Activated T-cell treated with anti-CD3 and anti-CD28 coated beads for 24 hours (primary cell): ENCODE data around the gene MRPL55.

Source experiments
- DNase-seq: peaks from one replicate; pipeline ENCODE4 v3.0.0-alpha.2; 2020; ENCODE audit warnings: low read depth

Gene MRPL55

DNA sequence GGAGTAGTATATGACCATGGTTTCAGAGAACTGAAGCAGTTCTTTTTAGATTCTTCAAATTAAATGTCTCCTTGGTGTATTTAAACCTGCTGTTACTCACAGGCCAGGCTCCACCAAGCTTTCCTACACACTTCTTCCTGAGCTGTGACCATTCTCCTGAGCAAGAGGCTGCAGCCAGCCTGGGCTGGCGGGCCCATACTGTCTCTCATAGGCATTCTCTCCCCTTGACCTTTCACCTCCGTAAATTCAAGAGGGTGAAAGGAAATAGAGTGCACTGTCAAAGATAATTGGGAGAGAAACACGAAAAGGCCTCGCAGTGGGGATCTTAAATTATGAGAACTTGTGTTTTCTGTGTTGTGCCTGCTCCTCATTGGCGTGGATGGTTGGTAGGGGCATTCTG lies 24.3 kb downstream of the MRPL55 start:
- no peak for DNase-seq

- no peak for DNase-seq
These were observed 24.8 kb downstream of the MRPL55 start for GRCh38 chr1:228084325-228084724.

GRCh38 chr1:228083871-228084278 lies 25.2 kb downstream of the MRPL55 start:
- DNase-seq: no peak

DNA sequence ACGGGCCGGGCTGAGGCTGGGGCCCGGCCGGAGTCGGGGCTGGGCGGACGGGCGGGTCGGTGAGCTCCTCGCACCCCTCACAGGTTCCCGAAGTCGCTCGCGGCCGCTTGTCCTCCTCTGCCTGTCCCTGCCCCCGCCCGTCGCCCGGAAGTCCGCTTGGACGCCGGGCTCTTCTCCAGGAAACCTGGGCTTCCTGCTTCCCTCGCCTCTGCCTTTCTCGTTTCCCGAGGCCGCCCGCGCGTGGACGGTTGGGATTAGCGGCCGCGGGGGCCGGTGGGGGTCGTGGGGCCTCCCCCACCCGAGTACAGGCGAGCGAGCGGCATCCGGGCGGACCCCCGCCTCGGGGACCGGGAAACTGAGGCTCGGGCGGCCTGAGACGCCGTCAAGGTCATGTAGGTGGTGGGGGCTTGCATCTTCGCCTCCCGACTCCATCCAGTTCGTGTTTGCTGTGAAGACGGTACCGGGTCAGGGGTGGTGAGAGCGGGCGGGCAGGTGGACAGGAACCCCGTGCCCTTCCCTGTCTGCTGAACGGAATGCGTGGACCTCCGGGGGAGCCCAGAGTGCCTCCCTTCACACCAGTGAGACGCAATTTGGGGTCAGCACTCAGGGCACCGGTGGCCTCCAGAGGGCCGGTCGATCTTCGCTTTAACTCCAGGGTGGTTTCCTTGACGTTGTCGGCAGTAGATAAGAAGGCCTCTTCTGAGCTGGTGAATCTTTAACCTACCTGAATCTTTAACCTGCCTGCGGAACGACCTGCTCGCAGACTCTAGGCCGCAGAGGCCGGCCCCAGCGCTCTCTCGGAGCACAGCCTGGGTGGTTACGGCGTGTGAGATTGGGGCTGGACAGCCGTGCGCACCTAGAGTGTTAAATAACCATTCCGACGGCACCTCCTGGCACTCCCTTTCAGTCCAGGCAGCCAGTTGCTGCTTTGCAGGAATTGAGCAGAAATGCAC lies 25.9 kb downstream of the MRPL55 start:
- no peak for DNase-seq

DNA sequence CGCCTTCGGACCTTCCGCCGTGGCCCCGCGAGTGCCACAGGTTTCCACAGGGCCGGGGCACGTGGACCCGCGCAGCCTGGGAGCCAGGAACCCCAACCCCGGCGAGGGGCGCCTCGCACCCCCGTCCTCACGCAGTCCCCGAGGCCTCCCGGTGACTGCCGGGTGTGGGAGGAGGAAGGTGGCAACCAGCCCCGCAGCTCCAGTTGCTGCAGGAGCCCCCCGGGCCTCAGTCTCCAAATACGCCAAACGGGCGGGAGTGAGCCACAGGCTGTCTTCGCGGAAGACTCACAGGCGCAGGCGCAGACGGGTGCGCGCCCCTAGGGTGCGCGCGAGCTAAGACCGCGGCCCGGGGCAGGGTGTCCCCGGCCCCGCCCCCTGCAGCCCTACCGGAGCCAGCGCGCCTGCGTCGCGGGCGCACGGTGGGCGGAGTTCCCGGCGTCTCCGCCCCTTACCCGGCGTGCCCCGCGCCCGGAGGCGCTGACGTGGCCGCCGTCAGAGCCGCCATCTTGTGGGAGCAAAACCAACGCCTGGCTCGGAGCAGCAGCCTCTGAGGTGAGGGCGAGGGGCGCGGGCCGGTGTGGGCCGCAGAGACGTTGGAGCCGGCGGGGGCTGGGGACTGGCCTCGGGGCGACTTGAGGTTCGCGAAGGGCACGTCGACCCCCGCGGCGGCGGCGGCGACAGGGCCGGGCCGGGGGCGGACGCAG lies 26.7 kb downstream of the MRPL55 start, which contains the start of gene ARF1:
Gene ARF1, plus strand, starts transcription at position 495 of the 704 bp plus-strand sequence. CDS start 14,407 bp downstream, outside the sequence.
- peak; percentile 90 for DNase-seq

GRCh38 chr1:228081578-228082213 lies 27.4 kb downstream of the MRPL55 start:
- no peak for DNase-seq

DNA sequence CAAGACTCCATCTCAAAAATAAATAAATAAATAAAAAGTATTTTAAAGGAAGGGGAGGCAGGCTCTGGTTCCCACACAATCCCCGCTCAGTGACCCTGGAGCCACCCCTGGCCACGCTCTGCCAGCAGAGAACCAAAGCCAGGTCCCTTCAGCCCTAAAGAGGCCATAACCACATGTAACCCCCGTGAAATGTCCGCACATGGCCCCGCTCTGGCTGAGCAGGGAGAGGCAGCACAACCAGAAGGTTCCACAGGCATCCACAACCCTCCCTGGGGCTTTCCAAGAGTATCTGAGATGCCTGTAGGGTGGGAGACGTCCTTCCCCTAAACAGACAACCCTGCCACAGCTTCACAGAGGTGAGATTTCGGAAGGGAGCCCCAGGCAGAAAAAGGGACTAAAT lies 28.0 kb downstream of the MRPL55 start:
- DNase-seq: no peak

DNA sequence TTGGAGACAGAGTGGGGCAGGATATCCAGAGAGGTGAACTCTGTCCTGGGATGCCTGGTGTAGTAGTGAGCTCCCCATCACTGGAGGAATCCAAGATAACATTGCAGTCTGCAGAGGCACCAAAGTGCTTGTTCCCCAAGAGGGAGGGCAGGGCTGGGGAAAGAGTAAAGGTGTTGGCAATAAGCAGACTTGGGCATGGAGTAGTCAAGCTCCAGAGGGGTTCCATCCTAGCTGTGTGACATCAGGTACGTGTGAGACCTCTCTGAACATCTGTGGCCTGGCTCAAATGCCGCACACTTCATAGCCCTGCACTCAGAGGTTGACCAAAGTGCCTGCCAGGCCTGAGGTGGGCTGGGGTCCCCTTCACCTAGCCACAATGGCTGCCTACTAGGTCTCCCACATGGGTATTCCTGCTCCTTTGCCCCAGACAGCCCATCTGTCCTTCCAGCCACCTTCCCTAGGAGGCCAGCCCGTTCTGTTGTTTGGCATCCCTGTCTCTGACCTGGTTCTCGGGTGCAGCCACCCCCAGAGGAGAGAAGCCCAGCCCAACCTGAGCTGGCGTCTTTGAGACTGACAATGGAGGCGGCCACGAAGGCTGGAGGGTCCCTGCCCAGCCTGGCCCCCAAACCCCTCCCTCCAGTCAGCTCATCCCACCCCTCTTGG lies 29.4 kb downstream of the MRPL55 start:
- DNase-seq: no peak

DNA sequence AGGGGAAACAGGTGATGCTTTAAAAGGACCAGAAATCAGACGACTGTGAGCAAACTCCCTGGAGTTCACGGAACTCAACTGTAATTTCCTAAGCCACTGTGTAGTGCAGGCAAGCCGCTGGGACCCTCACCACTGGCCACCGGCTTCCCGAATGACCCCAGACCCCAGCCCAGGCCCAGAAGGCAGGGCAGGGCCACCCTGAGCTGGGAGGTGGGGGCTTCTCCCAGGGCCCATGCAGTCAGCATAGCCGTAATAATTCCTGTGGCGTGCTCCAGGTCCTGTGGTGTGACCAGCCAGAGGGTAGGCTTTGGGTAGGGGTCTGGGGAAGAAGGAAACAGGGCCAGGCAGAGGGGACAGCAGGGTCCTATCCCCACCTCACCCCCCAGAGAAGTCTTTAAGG lies 30.1 kb downstream of the MRPL55 start:
- no peak for DNase-seq

DNA sequence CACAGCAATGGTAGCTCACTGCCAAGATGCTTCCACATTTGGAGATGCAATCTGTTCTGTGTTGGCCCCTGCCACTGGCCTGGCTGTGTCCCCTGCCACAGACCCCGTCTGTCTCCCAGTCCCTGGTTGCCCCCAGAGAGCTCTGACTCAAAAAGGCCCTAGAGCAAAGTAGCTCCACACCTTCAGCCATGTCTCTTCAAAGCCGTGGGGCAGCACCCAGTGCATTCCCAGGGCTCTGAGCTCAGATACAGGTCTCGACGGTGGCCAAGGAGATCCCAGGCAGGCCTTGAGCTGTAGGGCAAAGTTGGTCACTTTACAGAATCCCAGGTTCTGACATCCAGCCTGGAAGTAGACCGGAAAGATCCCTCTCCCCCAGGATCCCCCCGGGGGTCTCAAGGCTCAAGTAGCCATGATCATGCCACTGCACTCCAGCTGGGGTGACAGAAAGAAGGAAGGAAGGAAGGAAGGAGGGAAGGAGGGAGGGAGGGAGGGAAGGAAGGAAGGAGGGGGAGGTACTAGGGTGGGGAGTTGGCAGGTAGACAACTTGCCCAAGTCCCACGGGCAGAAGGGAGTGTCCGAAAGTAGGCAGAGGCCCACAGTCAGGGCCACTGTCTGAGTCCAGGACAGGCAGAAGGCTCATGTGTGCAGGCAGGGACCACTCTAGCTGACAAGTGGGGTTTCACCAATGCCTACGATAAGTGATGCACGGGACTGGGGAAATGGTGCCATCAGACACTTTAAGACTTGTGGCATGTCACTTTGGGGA lies 31.4 kb downstream of the MRPL55 start:
- DNase-seq: no peak

- DNase-seq: no peak
These were observed 32.2 kb downstream of the MRPL55 start for GRCh38 chr1:228076796-228077430.

GRCh38 chr1:228075801-228076271 lies 33.3 kb downstream of the MRPL55 start:
- no peak for DNase-seq

DNA sequence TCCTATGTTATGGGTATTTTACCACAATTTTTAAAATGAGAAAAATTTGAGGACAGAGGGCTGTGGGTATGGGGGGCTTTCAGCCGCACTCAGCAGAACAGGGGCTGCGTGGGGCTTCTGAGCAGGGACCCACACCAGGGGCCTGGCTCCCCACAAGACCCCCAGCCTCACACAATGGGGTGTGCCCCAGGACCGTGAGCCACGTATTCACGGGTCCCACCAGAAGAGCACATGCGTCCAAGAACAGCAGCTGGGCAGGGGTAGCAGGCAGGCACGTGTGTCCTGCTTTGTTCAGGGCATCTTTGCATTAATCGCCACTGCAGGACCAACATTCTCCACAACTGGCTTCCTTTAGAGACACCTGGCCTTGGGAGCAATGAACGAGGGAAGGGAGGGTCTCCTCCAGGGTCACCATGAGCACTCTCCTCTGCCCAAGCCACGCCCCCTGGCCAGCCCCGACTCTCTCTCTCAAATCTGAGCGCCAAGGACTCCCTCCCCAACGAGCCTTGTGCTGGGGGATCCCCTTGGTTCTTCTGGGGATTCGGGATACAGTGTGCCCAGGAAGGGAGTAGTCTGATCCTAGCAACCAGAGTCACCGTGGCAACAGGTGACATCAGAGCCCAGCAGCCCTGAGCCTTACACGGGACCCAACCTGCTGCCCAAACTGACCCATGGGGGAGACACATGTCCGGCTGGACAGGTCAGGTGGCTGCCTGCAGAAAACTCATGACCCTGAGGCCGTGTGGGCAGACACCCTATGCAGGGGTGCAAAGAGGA lies 34.0 kb downstream of the MRPL55 start:
- no peak for DNase-seq

- no peak for DNase-seq
These were observed 35.1 kb downstream of the MRPL55 start for GRCh38 chr1:228073857-228074545.

DNA sequence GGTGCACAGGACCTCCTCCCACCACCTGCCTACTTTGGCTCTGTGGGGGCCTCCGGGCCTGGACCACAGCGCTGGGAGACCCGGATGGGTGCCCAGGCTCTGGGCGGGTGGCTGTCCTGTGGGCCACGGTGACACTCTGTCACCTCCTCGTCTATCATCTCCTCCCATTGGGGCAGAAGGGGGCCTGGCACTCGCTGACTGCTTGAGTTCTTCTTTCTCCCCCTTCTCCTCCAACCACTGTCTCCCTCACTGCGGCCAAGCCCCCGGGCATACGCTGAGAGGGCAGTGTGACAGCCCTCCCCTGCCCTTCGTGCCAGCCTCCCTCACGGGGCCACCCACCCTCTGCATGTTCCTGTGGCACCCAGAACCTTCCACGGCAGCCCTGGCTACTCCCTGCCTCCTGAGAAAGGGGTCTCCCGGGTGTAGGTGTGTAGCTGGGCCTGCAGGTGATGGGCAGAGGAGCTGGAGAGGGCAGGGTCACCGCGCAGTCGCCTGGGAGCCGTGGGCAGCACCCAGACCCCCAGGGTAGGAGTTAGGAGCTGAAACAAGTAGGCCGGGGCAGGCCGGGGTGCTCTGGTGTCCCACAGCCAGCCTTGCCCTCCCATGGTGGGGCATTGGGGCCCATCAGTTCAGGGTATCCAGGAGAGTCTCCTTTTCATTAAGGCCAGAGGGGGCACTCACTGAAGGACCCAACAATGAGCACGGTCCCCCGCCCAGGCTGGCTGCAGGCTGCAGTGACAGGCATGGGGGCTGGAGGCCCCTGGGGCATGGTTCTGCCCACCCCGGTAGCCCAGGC lies 35.8 kb downstream of the MRPL55 start:
- DNase-seq: no peak

GRCh38 chr1:228072658-228073043 lies 36.4 kb downstream of the MRPL55 start:
- no peak for DNase-seq

- no peak for DNase-seq
These were observed 37.1 kb downstream of the MRPL55 start for GRCh38 chr1:228071839-228072657.

DNA sequence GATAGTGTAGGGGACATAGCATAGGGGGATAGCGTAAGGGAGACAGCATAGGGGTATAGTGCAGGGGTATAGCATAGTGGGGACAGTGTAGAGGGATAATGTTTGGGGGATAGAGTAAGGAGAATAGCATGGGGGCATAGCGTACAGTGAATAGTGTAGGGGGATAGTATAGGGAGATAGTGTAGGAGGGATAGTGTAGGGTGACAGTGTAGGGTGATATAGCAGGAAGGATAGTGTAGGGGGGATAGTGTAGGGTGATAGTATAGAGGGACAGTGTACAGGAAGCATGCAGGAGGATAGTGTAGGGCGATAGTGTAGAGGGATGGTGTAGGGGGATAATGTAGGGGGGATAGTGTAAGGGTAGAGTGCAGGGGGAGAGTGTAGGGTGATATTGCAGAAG lies 38.2 kb downstream of the MRPL55 start:
- no peak for DNase-seq
